Measurements from ENCODE around the gene PRMT5. TPM values are rescaled to one million over a fixed set of nuclear protein-coding genes. Genes with fewer than 3 reads are reported as not detected.

PRMT5 gene
- total RNA-seq, 1 experiment from 2014 or later, result 107 TPM

DNA sequence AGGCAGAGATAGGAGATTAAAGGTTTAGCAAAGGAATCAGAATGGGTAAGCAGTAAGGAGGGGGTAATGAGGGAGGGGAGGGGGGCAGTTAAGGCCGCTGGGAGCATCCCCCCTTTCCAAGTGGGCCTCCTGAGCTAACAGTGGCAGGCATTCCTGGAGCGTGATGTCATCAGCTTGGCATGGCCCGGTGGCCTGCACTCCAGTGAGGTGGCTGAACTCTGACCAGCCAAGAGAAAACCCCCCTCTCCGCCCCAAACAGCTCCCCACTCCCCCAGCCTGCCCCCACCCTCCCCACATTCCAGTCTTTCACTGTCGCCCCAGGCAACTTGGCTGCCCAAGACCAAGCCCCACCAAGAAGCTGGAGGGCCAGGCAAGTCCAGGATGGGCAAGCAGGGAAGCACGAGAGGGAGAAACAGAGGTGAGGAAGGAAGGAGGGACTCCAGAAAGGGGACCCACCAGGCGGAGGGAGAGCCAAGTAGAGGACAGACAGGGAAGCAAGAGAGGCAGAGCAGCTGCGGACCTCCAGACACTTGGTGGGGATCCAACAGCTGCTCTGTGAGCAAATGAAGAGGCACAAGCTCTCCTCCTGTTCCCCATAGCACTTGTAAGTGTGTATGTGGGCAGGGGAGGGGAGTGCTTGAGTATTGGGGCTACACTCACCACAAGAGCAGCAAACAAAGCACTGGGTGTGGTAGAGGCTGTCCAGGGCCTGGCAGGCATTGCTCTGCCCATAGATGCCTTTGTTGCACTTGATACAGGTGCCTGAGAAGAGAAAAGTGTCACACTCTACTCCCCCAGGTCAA lies 48.7 kb upstream of the PRMT5 start:
- H3K27me3 Mint-ChIP-seq (ENCODE audit: insufficient read depth, unreplicated experiment), result no peaks in the 10 kb centered on the region
- Histone ChIP-seq H3K36me3 (ENCODE audit: control insufficient read depth, insufficient read depth, low read length) (peaks cover 11% of the 10 kb centered on the region), H3K9me3 (no peaks in the 10 kb centered on the region), H3K4me3 (ENCODE audit: low read depth, low read length) (peak overlapping the region; percentile 2; the same call in 1 of the 2 replicates), H3K4me1 (peaks cover 58% of the 10 kb centered on the region), H3K27me3 (replicated peaks; ENCODE audit: control insufficient read depth, insufficient read depth, low read length) (no peaks in the 10 kb centered on the region)
- peaks cover 82% of the 10 kb centered on the region for H3K36me3 Mint-ChIP-seq (ENCODE audit: insufficient read depth, unreplicated experiment)
- peaks cover 45% of the 10 kb centered on the region for H3K4me1 Mint-ChIP-seq (ENCODE audit: low read depth, unreplicated experiment)
- intact Hi-C loops (cut with micrococcal nuclease; ENCODE audit: unreplicated experiment), result loop anchor here (1.0 to 5.0 kb wide), 5 partner anchors 21 to 416 kb away; partner anchors contain the start of genes HAUS4, PRMT5 and RBM23
- BruUV-seq (replicated peaks), result no TSS peak
- H3K27ac Mint-ChIP-seq (ENCODE audit: unreplicated experiment), result peak overlapping the region; percentile 88
- no peaks in the 10 kb centered on the region for H3K9me3 Mint-ChIP-seq (ENCODE audit: unreplicated experiment)
- no peak overlapping the region for H3K4me3 Mint-ChIP-seq (ENCODE audit: unreplicated experiment)
- ChIA-PET POLR2A (interaction anchor here (0.5 to 2.4 kb wide), 13 partner anchors 8 to 1131 kb away, joined by 3 to 25 read pairs (median 5); partner anchors contain the start of genes ACIN1, C14orf119, CDH24 and HAUS4), CTCF (interaction anchor here (0.6 to 3.6 kb wide), 12 partner anchors 8 to 1183 kb away, joined by 3 to 36 read pairs (median 6); partner anchors contain the start of genes HAUS4, IRF9 and PRMT5)
- DNase-seq, result peak; percentile 96 to 98
- no peak for TF ChIP-seq CTCF (IDR thresholded peaks at IDR 0.05; ENCODE audit: insufficient read depth in 1 of 2, low read depth in 1 of 2, low read length in 1 of 2, severe bottlenecking in 1 of 2, unreplicated experiment in 1 of 2)

DNA sequence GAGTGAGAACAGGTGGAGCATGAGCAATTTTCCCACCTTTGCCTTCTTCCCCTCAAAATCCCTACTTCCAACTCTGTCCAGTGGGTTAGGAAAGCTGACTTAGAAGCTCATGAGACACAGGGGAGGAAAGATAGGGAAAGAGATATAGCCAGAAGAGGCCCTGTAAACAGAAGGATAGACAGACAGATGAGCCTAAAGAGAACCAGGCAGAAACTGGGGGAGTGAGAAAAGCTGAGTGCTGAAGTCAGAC lies 48.2 kb upstream of the PRMT5 start:
- Histone ChIP-seq H3K4me3 (ENCODE audit: low read depth, low read length) (no peak overlapping the region), H3K36me3 (ENCODE audit: control insufficient read depth, insufficient read depth, low read length) (peaks cover 11% of the 10 kb centered on the region), H3K27me3 (replicated peaks; ENCODE audit: control insufficient read depth, insufficient read depth, low read length) (no peaks in the 10 kb centered on the region), H3K9me3 (no peaks in the 10 kb centered on the region), H3K4me1 (peaks cover 58% of the 10 kb centered on the region)
- H3K4me1 Mint-ChIP-seq (ENCODE audit: low read depth, unreplicated experiment), result peaks cover 46% of the 10 kb centered on the region
- intact Hi-C loops (cut with micrococcal nuclease; ENCODE audit: unreplicated experiment), result loop anchor here (2.0 to 5.0 kb wide), 4 partner anchors 21 to 415 kb away; partner anchors contain the start of genes HAUS4 and PRMT5
- DNase-seq, result no peak
- ChIA-PET POLR2A (interaction anchor here (0.5 to 2.4 kb wide), 14 partner anchors 9 to 1132 kb away, joined by 3 to 25 read pairs (median 5); partner anchors contain the start of genes ACIN1, C14orf119, CDH24 and HAUS4), CTCF (interaction anchor here (0.6 to 3.6 kb wide), 10 partner anchors 9 to 91 kb away, joined by 3 to 36 read pairs (median 7); partner anchors contain the start of genes HAUS4 and PRMT5)
- no TSS peak for BruUV-seq (replicated peaks)
- H3K27ac Mint-ChIP-seq (ENCODE audit: unreplicated experiment), result peak overlapping the region; percentile 88
- TF ChIP-seq CTCF (IDR thresholded peaks at IDR 0.05; ENCODE audit: insufficient read depth in 1 of 2, low read depth in 1 of 2, low read length in 1 of 2, severe bottlenecking in 1 of 2, unreplicated experiment in 1 of 2), result no peak
- no peak overlapping the region for H3K4me3 Mint-ChIP-seq (ENCODE audit: unreplicated experiment)
- no peaks in the 10 kb centered on the region for H3K9me3 Mint-ChIP-seq (ENCODE audit: unreplicated experiment)
- peaks cover 87% of the 10 kb centered on the region for H3K36me3 Mint-ChIP-seq (ENCODE audit: insufficient read depth, unreplicated experiment)
- H3K27me3 Mint-ChIP-seq (ENCODE audit: insufficient read depth, unreplicated experiment), result no peaks in the 10 kb centered on the region

- POLR2A ChIA-PET, result interaction anchor here (0.5 to 2.4 kb wide), 14 partner anchors 9 to 158 kb away, joined by 3 to 25 read pairs (median 6); partner anchors contain the start of genes ACIN1, C14orf119, CDH24 and HAUS4
- peak; percentile 79 to 86 for DNase-seq
These were observed 47.7 kb upstream of the PRMT5 start for GRCh38 chr14:22976620-22977433.

More at GRCh38 chr14:22976620-22977433, 47.7 kb upstream of the PRMT5 start:
- H3K27me3 ChIP-seq (replicated peaks; ENCODE audit: control insufficient read depth, insufficient read depth, low read length), result no peaks in the 10 kb centered on the region
- Mint-ChIP-seq H3K4me3 (ENCODE audit: unreplicated experiment) (no peak overlapping the region), H3K9me3 (ENCODE audit: unreplicated experiment) (no peaks in the 10 kb centered on the region), H3K4me1 (ENCODE audit: low read depth, unreplicated experiment) (peaks cover 51% of the 10 kb centered on the region), H3K27ac (ENCODE audit: unreplicated experiment) (peak overlapping the region; percentile 88), H3K27me3 (ENCODE audit: insufficient read depth, unreplicated experiment) (no peaks in the 10 kb centered on the region), H3K36me3 (ENCODE audit: insufficient read depth, unreplicated experiment) (peaks cover 93% of the 10 kb centered on the region)
- intact Hi-C loops (cut with micrococcal nuclease; ENCODE audit: unreplicated experiment), result loop anchor here (2.0 to 5.0 kb wide), 4 partner anchors 20 to 415 kb away; partner anchors contain the start of genes HAUS4 and PRMT5
- H3K9me3 ChIP-seq, result no peaks in the 10 kb centered on the region
- no peak for TF ChIP-seq CTCF (IDR thresholded peaks at IDR 0.05; ENCODE audit: insufficient read depth in 1 of 2, low read depth in 1 of 2, low read length in 1 of 2, severe bottlenecking in 1 of 2, unreplicated experiment in 1 of 2)
- BruUV-seq (replicated peaks), result no TSS peak
- H3K4me3 ChIP-seq (ENCODE audit: low read depth, low read length), result no peak overlapping the region
- CTCF ChIA-PET, result interaction anchor here (0.6 to 3.6 kb wide), 12 partner anchors 9 to 113 kb away, joined by 4 to 36 read pairs (median 7); partner anchors contain the start of genes CDH24, HAUS4 and PRMT5
- H3K36me3 ChIP-seq (ENCODE audit: control insufficient read depth, insufficient read depth, low read length), result peaks cover 11% of the 10 kb centered on the region
- H3K4me1 ChIP-seq, result peaks cover 58% of the 10 kb centered on the region

All from Caco-2 (cell line).